IMR-90 (cell line): ENCODE results near the gene USP32. TPM values are rescaled to one million over a fixed set of nuclear protein-coding genes. Genes with fewer than 3 reads are reported as not detected.
"Not testable (repeated sequence)": the region's sequence is repeated elsewhere in the genome, so short reads cannot be mapped to it uniquely, and the experiment has no call there.

Source experiments
- ATAC-seq: fragments of 200-7000 bp; cut with Tn5 transposase; 2 replicates; pipeline ENCODE4 v1.9.1; 2020; ENCODE audit warnings: low read depth, mild to moderate bottlenecking, moderate library complexity
- BruUV-seq: library from RNA; stranded (reverse); fragments of 400-500 nt; replicated peaks from 2 replicates; lab custom pipeline; 2021; lab: Mats Ljungman, UMichigan
- CTCF ChIA-PET: fragments of 300-600 bp; formaldehyde crosslinking; extraction: SDS; loops from one replicate; lab custom pipeline; 2021; ENCODE audit warnings: antibody characterized with exemption; lab: Yijun Ruan, JAX
- POLR2A ChIA-PET: fragments of 300-600 bp; sonication (Branson Sonifier 250); formaldehyde crosslinking; loops from one replicate; lab custom pipeline; 2022; ENCODE audit warnings: antibody characterized with exemption; ENCODE audit not compliant: unreplicated experiment; lab: Charles Lee
- DNase-seq: peaks from one replicate; pipeline ENCODE4 v3.0.0; 2013
- H2AFZ ChIP-seq: replicated peaks from 2 replicates; pipeline ENCODE3; 2013; ENCODE audit warnings: low read length, mild to moderate bottlenecking; ENCODE audit not compliant: poor library complexity
- H2AK5ac ChIP-seq: 2 replicates; pipeline ENCODE4 v1.6.1; 2013; ENCODE audit warnings: low read depth, low read length, inconsistent platforms
- H2AK9ac ChIP-seq: replicated peaks from 2 replicates; pipeline ENCODE3; 2013; ENCODE audit warnings: mild to moderate bottlenecking, low read depth, low read length, moderate library complexity; ENCODE audit not compliant: poor library complexity
- H2BK120ac ChIP-seq: 2 replicates; pipeline ENCODE4 v1.6.1; 2013; ENCODE audit warnings: low read depth, low read length, inconsistent platforms
- H2BK15ac ChIP-seq: 3 replicates; pipeline ENCODE4 v1.6.1; 2013; ENCODE audit warnings: low read depth, low read length, inconsistent platforms
- H2BK20ac ChIP-seq: 2 replicates; pipeline ENCODE4 v1.6.1; 2013; ENCODE audit warnings: low read depth, mild to moderate bottlenecking, inconsistent platforms, low read length, moderate library complexity
- H2BK5ac ChIP-seq: 2 replicates; pipeline ENCODE4 v1.6.1; 2013; ENCODE audit warnings: mild to moderate bottlenecking, low read depth, low read length, inconsistent platforms; ENCODE audit not compliant: poor library complexity, severe bottlenecking
- H3K14ac ChIP-seq: replicated peaks from 2 replicates; pipeline ENCODE4 v1.6.1; 2013; ENCODE audit warnings: low read depth, low read length, inconsistent platforms
- H3K18ac ChIP-seq: 2 replicates; pipeline ENCODE4 v1.6.1; 2013; ENCODE audit warnings: low read depth, low read length, control low read depth
- H3K23ac ChIP-seq: 2 replicates; pipeline ENCODE4 v1.6.1; 2013; ENCODE audit warnings: low read depth, low read length, inconsistent platforms
- H3K27ac ChIP-seq: 2 replicates; pipeline ENCODE4 v1.5.1; 2013; ENCODE audit warnings: mild to moderate bottlenecking, control low read depth, low read length; ENCODE audit not compliant: insufficient read depth
- H3K27me3 ChIP-seq: 2 replicates; pipeline ENCODE4 v1.6.1; 2013; ENCODE audit warnings: low read length; ENCODE audit not compliant: control insufficient read depth, insufficient read depth
- H3K36me3 ChIP-seq: 2 replicates; pipeline ENCODE4 v1.6.1; 2013; ENCODE audit warnings: low read length, mixed read lengths; ENCODE audit not compliant: control insufficient read depth, insufficient read depth
- H3K4ac ChIP-seq: 2 replicates; pipeline ENCODE4 v1.6.1; 2013; ENCODE audit warnings: low read depth, low read length, inconsistent platforms
- H3K4me1 ChIP-seq: 2 replicates; pipeline ENCODE4 v1.6.1; 2013; ENCODE audit warnings: low read length, mixed read lengths; ENCODE audit not compliant: control insufficient read depth, insufficient read depth
- H3K4me2 ChIP-seq: 2 replicates; pipeline ENCODE4 v1.6.1; 2013; ENCODE audit warnings: low read depth, mild to moderate bottlenecking, control low read depth, low read length, moderate library complexity
- H3K4me3 ChIP-seq: 2 replicates; pipeline ENCODE4 v1.5.1; 2013; ENCODE audit warnings: low read depth, mild to moderate bottlenecking, control low read depth, low read length, moderate library complexity; ENCODE audit not compliant: insufficient read depth
- H3K56ac ChIP-seq: 2 replicates; pipeline ENCODE4 v1.6.1; 2013; ENCODE audit warnings: low read length, inconsistent platforms; ENCODE audit not compliant: insufficient read depth; ENCODE audit errors: extremely low read depth
- H3K79me1 ChIP-seq, 2 experiments: 2 replicates each; pipeline ENCODE4 v1.6.1; 2013; ENCODE audit warnings: low read length in 2 of 2, inconsistent platforms in 1 of 2, low read depth in 1 of 2
- H3K9ac ChIP-seq: 2 replicates; pipeline ENCODE4 v1.6.1; 2013; ENCODE audit warnings: low read depth, low read length, control low read depth
- H3K9me1 ChIP-seq: 2 replicates; pipeline ENCODE4 v1.6.1; 2013; ENCODE audit warnings: low read length, inconsistent platforms; ENCODE audit not compliant: insufficient read depth
- H3K9me3 ChIP-seq: 2 replicates; pipeline ENCODE4 v1.6.1; 2013; ENCODE audit warnings: low read length; ENCODE audit not compliant: control insufficient read depth, insufficient read depth
- H4K20me1 ChIP-seq: 2 replicates; pipeline ENCODE4 v1.6.1; 2013; ENCODE audit warnings: low read length, inconsistent platforms; ENCODE audit not compliant: insufficient read depth
- H4K5ac ChIP-seq: 2 replicates; pipeline ENCODE4 v1.6.1; 2013; ENCODE audit warnings: mild to moderate bottlenecking, low read depth, low read length, control low read depth
- H4K8ac ChIP-seq, 2 experiments: 2 replicates each; pipeline ENCODE4 v1.6.1; 2013; ENCODE audit warnings: low read depth in 2 of 2, low read length in 2 of 2, control low read depth in 1 of 2, inconsistent platforms in 1 of 2
- H4K91ac ChIP-seq: 2 replicates; pipeline ENCODE4 v1.6.1; 2013; ENCODE audit warnings: low read depth, low read length, inconsistent platforms; ENCODE audit not compliant: insufficient read depth
- USF2 ChIP-seq: fragments of 150-350 bp; IDR thresholded peaks from 2 replicates; pipeline ENCODE4 v1.6.1; 2017; ENCODE audit warnings: mild to moderate bottlenecking, antibody characterized with exemption, low read length, low read depth
- WGBS, 2 experiments: methylation state at CpG; one replicate each; pipeline versions ENCODE4 v1.1.5 to v1.1.7; 2013; ENCODE audit warnings: missing lambda C conversion rate in 2 of 2; ENCODE audit not compliant: insufficient read length in 1 of 2; ENCODE audit errors: extremely low coverage in 2 of 2; 5-methylcytosine and 5-hydroxymethylcytosine counted together
- dilution Hi-C: fragments of 300-500 bp; cut with HindIII; formaldehyde crosslinking; loops from one replicate; pipeline ENCODE4 v1.14.3; 2018; ENCODE audit warnings: low sequenced_read_pairs; ENCODE audit not compliant: unreplicated experiment
- in situ Hi-C: fragments of 300-500 bp; cut with MboI; formaldehyde crosslinking; loops from 3 replicates; pipeline ENCODE4 v1.14.3; 2019; ENCODE audit warnings: low sequenced_read_pairs, inconsistent platforms, mixed read lengths
- intact Hi-C: fragments of 100-400 bp; cut with micrococcal nuclease; formaldehyde crosslinking; loops from 2 replicates; pipeline ENCODE4 v1.10.0; 2022
- polyA plus RNA-seq, 3 experiments: library from polyadenylated mRNA; depleted of rRNA; stranded (reverse); fragments of >200 nt; gene quantifications; 2 replicates each; pipeline ENCODE4 v1.2.3, GENCODE V29; 2012; ENCODE audit warnings: low replicate concordance in 1 of 3
- total RNA-seq: library from RNA; depleted of rRNA; stranded (reverse); fragments of >200 nt; gene quantifications from 2 replicates; pipeline ENCODE4 v1.2.3, GENCODE V29; 2012

The USP32 gene
- total and polyA plus RNA-seq, 2 of the 4 experiments (the other 2 are of a cell fraction): 16.8 to 46.8 TPM

GRCh38 chr17:60386147-60387058 is 5.5 kb downstream of the USP32 start (continued):
- TF ChIP-seq USF2: no peak

DNA sequence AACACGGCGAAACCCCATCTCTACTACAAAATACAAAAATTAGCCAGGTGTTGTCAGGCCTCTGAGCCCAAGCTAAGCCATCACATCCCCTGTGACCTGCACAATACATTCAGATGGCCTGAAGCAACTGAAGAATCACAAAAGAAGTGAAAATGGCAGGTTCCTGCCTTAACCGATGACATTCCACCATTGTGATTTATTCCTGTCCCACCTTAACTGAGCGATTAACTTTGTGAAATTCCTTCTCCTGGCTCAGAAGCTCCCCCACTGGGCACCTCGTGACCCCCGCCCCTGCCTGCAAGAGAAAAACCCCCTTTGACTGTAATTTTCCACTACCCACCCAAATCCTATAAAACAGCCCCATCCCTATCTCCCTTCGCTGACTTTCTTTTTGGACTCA is 7.0 kb downstream of the USP32 start:
- H3K9ac ChIP-seq, H3K18ac ChIP-seq, in situ Hi-C loops, H2BK5ac ChIP-seq, intact Hi-C loops, H3K4ac ChIP-seq, BruUV-seq, H3K9me3 ChIP-seq, H3K14ac ChIP-seq, POLR2A ChIA-PET, H3K27ac ChIP-seq, H2BK20ac ChIP-seq, dilution Hi-C loops, H4K5ac ChIP-seq, H3K4me2 ChIP-seq, H2AK9ac ChIP-seq, H4K8ac ChIP-seq, H2BK15ac ChIP-seq, H3K56ac ChIP-seq, ATAC-seq, H3K36me3 ChIP-seq, DNase-seq, H3K27me3 ChIP-seq, H2AFZ ChIP-seq, H2BK120ac ChIP-seq, H3K4me3 ChIP-seq, H3K23ac ChIP-seq, H4K91ac ChIP-seq: not testable (repeated sequence)
- Histone ChIP-seq H3K4me1 (peaks cover 11% of the 10 kb centered on the region), H2AK5ac (peak overlapping the region; percentile 21; the same call in 1 of the 2 replicates), H3K79me1 (peaks cover 22 to 66% of the 10 kb centered on the region in 2 experiments), H3K9me1 (peaks cover 11% of the 10 kb centered on the region), H4K20me1 (peaks cover 61% of the 10 kb centered on the region)
- CTCF ChIA-PET: interaction anchor here (0.6 kb wide), 1 partner anchor 247 kb away, joined by 3 read pairs; no protein-coding TSS in a partner anchor
- 96% methylated on average over 4 of the region's 7 CpGs; no CpG with 5 or more reads in 1 of the 2 experiments for WGBS, 2 experiments
